ENCODE results near the gene ALDH4A1. TPM values are rescaled to one million over a fixed set of nuclear protein-coding genes. Genes with fewer than 3 reads are reported as not detected.

The ALDH4A1 gene
- total RNA-seq, 1 donor from 2014 or later, result 16.6 TPM

- Histone ChIP-seq H3K4me3 (no peak overlapping the region), H3K36me3 (peaks cover 6 to 10% of the 10 kb centered on the region in 2 donors), H3K4me1 (no peaks in the 10 kb centered on the region), H3K27me3 (no peaks in the 10 kb centered on the region), H3K9me3 (no peaks in the 10 kb centered on the region), H3K27ac (no peak overlapping the region)
- intact Hi-C loops (cut with DNase I), result no loop called here
- no peak for DNase-seq (ENCODE audit: low spot score in 2 of 2)
- no peak for TF ChIP-seq CTCF (IDR thresholded peaks at IDR 0.05)
Observed at GRCh38 chr1:18868801-18869424, 33.4 kb downstream of the ALDH4A1 start.

GRCh38 chr1:18868354-18868753, 34.0 kb downstream of the ALDH4A1 start:
- Histone ChIP-seq H3K36me3 (peaks cover 6 to 10% of the 10 kb centered on the region in 2 donors), H3K9me3 (no peaks in the 10 kb centered on the region), H3K27me3 (no peaks in the 10 kb centered on the region), H3K27ac (no peak overlapping the region), H3K4me3 (no peak overlapping the region), H3K4me1 (no peaks in the 10 kb centered on the region)
- DNase-seq (ENCODE audit: low spot score in 2 of 2), result no peak
- TF ChIP-seq CTCF (IDR thresholded peaks at IDR 0.05), result no peak
- intact Hi-C loops (cut with DNase I), result no loop called here

- no peak for DNase-seq (ENCODE audit: low spot score in 2 of 2)
- intact Hi-C loops (cut with DNase I), result no loop called here
- Histone ChIP-seq H3K4me1 (no peaks in the 10 kb centered on the region), H3K36me3 (no peaks in the 10 kb centered on the region), H3K27me3 (no peaks in the 10 kb centered on the region), H3K27ac (no peak overlapping the region), H3K9me3 (no peaks in the 10 kb centered on the region), H3K4me3 (no peak overlapping the region)
- TF ChIP-seq CTCF (IDR thresholded peaks at IDR 0.05), result no peak
Observed at GRCh38 chr1:18866846-18867245, 35.5 kb downstream of the ALDH4A1 start.

- Histone ChIP-seq H3K4me3 (no peak overlapping the region), H3K27me3 (no peaks in the 10 kb centered on the region), H3K36me3 (no peaks in the 10 kb centered on the region), H3K27ac (no peak overlapping the region), H3K9me3 (no peaks in the 10 kb centered on the region), H3K4me1 (no peaks in the 10 kb centered on the region)
- no peak for DNase-seq (ENCODE audit: low spot score in 2 of 2)
- intact Hi-C loops (cut with DNase I), result no loop called here
- no peak for TF ChIP-seq CTCF (IDR thresholded peaks at IDR 0.05)
Observed at GRCh38 chr1:18866314-18866713, 36.0 kb downstream of the ALDH4A1 start.

GRCh38 chr1:18865176-18865575, 37.2 kb downstream of the ALDH4A1 start:
- H3K4me3 ChIP-seq, result no peak overlapping the region
- intact Hi-C loops (cut with DNase I), result no loop called here
- no peaks in the 10 kb centered on the region for H3K36me3 ChIP-seq
- H3K4me1 ChIP-seq, result no peaks in the 10 kb centered on the region
- no peak overlapping the region for H3K27ac ChIP-seq
- H3K9me3 ChIP-seq, result no peaks in the 10 kb centered on the region
- H3K27me3 ChIP-seq, result no peaks in the 10 kb centered on the region
- no peak for TF ChIP-seq CTCF (IDR thresholded peaks at IDR 0.05)
- no peak for DNase-seq (ENCODE audit: low spot score in 2 of 2)

- H3K27ac ChIP-seq, result no peak overlapping the region
- H3K4me1 ChIP-seq, result no peaks in the 10 kb centered on the region
- no peak for TF ChIP-seq CTCF (IDR thresholded peaks at IDR 0.05)
- H3K36me3 ChIP-seq, result no peaks in the 10 kb centered on the region
- no peaks in the 10 kb centered on the region for H3K9me3 ChIP-seq
- intact Hi-C loops (cut with DNase I), result no loop called here
- no peak for DNase-seq (ENCODE audit: low spot score in 2 of 2)
- no peak overlapping the region for H3K4me3 ChIP-seq
- H3K27me3 ChIP-seq, result no peaks in the 10 kb centered on the region
Observed at GRCh38 chr1:18861590-18861989, 40.8 kb downstream of the ALDH4A1 start.

Measured in ascending aorta (tissue), 2 donors.